LHCN-M2 (cell line): ENCODE measurements around the gene ZNF346. TPM values are rescaled to one million over a fixed set of nuclear protein-coding genes. Genes with fewer than 3 reads are reported as not detected.
A peak's percentile ranks its signal among the peaks of the same experiment; 100 is the strongest.

Source experiments
- DNase-seq: peaks from one replicate; pipeline ENCODE4 v3.0.0-alpha.2; 2012; ENCODE audit warnings: low read depth
- total RNA-seq: library from RNA; depleted of rRNA; stranded (reverse); fragments of >200 nt; gene quantifications from 2 replicates; pipeline ENCODE4 v1.2.3, GENCODE V29; 2014

The ZNF346 gene
- total RNA-seq, 1 experiment from 2014 or later: 9.1 TPM

GRCh38 chr5:177094224-177095087 is 72.0 kb downstream of the ZNF346 start:
- DNase-seq: peak; percentile 89

GRCh38 chr5:177095088-177095669 is 72.7 kb downstream of the ZNF346 start:
- no peak for DNase-seq

GRCh38 chr5:177096162-177097015 is 73.9 kb downstream of the ZNF346 start:
- no peak for DNase-seq

DNA sequence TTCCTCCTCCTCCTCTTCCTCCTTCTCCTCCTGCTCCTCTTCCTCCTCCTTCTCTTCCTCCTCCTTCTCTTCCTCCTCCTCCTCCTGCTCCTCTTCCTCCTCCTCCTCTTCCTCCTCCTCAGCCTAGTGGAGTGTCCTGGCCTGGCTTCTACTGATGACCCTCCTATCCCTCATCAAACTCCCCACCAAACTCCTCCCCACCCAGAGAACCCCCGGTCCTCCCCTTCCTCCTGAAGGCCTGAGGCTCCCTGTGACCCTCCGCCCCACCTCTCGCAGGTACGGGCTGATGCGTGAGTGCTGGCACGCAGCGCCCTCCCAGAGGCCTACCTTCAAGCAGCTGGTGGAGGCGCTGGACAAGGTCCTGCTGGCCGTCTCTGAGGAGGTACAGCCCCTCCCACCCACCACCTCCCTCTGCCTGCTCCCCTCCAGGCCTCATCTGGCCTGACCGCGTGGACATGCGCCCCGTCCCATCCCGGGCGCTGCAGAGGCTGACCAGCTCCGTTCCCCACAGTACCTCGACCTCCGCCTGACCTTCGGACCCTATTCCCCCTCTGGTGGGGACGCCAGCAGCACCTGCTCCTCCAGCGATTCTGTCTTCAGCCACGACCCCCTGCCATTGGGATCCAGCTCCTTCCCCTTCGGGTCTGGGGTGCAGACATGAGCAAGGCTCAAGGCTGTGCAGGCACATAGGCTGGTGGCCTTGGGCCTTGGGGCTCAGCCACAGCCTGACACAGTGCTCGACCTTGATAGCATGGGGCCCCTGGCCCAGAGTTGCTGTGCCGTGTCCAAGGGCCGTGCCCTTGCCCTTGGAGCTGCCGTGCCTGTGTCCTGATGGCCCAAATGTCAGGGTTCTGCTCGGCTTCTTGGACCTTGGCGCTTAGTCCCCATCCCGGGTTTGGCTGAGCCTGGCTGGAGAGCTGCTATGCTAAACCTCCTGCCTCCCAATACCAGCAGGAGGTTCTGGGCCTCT is 74.8 kb downstream of the ZNF346 start:
- DNase-seq: no peak

- no peak for DNase-seq
These were observed 75.6 kb downstream of the ZNF346 start for GRCh38 chr5:177098120-177098469.

- peak; percentile 95 for DNase-seq
These were observed 76.1 kb downstream of the ZNF346 start for GRCh38 chr5:177098470-177099141.

DNA sequence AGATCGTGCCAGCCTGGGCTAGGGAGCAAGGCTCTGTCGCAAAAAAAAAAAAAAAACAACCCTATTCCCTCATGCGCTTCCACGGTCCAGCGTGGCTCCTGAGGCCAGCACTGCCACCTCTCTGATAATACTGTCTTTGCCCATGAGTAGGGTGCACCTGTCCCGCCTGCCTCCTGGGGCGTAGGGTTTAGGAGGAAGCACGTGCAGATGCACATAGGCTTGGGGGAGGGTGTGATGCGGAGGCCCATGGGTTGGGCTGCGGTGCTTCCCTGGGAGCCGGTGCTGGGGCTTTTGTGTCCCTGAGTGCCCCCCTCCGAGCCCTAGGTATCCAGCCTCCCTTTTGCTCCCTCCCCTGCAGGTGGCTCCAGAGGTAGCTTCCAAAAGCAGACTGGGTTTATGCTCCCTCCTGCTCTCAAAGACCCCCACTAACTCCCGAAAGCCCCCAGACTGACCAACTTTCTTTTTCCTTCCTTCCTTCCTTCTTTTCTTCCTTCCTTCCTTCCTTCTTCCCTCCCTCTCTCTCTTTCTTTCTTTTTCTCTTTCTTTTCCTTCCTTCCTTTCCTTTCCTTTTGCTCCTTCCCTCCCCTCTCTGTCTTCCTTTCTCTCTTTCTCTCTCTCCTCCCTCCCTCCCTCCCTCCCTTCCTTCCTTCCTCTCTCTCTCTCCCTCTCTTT is 77.1 kb downstream of the ZNF346 start:
- peak; percentile 27 for DNase-seq

DNA sequence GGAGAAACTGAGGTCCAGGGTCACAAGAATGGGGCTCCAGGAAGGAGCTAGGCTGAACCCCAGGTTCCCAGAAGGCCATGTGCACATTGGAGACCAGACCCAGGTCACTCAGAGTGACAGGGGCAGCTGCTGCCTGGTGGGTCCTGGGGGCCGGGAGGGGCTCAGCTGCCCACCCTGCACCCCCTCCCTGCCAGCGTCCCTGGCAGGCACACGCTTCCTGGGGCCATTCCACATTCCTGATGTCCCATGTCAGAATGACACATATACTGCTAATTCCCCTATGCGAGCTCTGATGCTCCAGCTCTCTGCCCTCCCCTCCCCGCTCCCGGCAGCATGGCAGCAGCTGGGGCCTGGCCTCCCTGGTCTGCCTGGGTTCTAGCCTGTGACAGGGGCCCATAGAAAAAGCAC is 78.2 kb downstream of the ZNF346 start:
- peak; percentile 91 for DNase-seq

DNA sequence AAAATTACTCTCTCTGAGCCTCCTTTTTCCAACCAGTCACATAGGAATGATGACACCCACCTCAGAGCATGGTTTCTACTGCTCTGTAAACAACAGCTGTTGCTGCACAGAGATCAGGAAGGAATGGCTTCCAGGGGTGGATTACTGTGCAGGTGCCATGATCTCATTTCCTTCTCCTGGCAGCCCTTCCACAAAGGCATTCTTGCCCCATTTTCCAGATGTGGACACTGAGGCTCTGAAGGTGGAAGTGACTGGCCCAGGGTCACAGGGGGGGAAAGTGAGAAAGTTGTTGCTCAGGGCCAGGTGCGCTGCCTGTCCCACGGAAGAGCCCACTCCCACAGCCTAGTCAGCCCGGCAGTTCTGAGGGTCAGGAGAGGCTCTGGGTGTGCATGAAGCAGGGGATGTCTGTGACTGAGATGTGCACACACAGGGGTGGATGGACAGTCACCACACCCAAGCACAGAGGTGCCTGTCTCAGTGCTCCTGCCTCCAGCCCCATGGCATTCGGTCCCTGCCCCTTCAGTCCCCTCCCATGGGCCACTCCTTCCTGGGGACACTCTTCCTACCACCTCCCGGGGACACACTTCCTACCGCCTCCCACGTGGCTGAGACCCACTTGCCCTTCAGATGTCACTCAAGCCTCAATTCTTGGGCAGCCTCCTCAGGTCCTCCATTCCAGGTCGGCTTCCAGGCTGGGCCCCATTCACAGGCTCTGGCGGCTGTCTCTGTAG is 81.2 kb downstream of the ZNF346 start:
- DNase-seq: peak; percentile 84

DNA sequence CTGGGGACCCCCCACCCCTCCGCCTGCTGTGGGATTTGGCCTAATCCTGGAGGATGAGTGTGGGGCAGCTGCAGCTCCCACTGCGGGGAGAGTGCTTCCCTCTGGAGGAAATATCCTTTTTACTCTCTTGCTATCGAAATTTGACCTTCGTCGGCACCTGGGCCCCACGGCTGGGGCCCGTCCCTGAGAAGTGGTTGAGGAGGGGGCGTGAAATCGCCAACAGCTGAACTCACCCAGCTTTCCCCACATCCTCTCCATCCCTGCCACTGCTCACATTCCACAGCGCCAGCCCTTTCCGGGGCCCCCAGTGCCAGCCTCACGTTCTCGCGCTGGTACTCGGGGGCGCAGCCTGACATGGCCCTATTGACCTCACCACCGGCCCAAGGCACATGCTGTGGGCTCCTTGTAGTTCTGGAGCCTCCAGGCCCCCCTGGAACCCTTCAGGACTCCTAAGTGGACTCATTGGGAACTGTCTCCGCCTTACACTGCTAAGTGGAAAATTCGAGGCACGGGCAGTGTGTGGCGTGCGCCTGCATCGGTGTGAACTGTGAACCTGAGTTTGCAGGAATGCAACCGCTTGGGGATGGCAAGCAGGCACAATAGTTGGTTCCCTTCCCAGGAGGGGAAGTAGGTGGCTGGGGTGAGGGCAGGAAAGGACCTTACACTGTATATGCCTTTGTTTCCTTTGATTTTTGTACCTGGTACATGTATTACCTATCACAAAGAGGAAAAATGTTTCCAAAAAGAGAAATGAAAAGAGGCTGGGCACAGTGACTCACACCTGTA is 83.4 kb downstream of the ZNF346 start:
- DNase-seq: no peak

- DNase-seq: no peak
These were observed 84.7 kb downstream of the ZNF346 start for GRCh38 chr5:177107159-177107558.

DNA sequence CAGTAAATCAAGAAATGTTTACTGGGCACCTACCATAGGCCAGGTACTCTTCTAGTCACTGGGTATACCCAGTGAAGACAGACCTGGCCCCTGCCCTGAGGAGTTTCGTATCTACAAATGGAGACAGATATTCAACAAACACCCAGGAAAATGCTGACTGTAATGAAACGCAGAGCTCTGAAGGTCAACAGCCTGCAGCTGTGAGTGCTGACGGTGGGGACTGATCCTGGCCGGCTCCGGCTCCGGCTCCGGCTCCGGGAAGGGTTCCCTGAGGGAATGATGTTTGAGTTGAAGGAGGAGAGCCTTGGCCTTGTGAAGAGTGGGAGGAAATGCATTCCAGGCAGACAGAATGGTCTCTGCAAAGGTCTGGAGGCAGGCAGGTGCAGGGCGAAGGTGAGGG is 87.3 kb downstream of the ZNF346 start:
- no peak for DNase-seq

DNA sequence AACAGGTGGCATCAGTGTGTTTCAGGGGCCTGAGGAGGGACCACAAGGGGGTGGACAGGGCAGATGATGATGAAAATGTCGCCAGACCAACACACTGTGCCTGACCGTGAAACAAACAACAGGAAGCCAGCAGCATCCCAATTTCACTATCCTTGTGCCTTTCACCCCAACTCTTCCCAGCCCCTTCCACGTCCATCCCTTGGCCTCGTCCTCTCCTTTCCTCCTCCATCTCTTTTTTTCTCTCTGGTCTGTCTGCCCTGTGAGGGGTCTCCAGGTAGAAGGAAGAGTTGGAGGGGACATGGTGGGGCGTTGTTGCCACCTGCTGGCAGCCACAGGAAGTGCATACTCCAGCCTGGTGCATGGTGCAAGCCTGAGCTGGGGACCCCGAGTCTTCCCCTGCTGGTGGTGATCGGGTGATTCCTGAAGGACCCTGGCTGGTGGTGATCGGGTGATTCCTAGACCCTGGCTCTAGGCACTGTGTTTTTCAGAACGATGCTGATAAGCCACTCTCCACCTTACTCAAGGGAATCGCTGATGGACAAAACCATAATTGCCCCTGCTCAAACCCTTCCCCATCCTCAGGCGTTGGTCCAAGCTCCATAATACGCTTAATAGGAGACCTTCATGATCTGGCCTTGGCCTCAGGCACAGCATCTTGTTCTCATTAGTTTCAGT is 89.4 kb downstream of the ZNF346 start:
- peak; percentile 43 for DNase-seq

- DNase-seq: no peak
These were observed 90.2 kb downstream of the ZNF346 start for GRCh38 chr5:177112589-177113220.

DNA sequence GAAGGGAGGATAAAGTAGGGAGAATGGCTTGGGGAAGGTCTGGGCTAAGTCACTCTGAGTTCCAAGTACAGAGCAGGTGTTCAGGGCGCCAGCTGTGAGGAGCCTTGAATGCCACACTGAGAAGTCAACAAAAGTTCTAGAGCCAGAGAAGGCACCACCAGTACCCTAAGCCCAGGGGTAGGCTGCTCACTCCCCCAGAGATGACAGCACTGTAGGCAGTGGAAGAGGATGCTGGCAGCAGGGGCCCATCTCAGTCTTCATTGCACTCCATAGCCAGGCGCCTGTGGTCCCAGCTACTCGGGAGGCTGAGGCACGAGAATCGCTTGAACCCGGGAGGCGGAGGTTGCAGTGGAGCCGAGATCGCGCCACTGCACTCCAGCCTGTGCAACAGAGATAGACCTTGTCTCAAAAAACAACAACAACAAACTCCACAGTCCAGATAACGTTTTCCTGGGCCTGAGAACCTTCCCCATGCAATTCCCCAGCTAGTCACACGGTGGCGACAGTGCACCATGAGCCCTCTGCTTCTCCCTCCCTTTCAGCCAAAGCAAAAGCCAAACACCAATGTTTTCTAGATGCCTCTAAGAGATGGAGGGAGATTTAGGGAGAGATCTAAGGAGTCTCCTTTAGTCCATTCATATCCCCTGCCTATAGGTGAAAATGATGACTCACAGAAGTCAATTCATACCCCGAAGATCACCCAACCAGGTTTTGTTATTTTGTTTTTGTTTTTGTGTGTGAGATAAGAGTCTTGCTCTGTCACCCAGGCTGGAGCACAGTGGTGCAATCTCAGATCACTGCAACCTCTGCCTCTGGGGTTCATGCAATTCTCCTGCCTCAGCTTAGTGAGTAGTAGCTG is 91.3 kb downstream of the ZNF346 start:
- DNase-seq: peak; percentile 66

- peak; percentile 64 for DNase-seq
These were observed 94.3 kb downstream of the ZNF346 start for GRCh38 chr5:177116631-177117373.
